HPDE6-E6E7 (cell line): Measurements from ENCODE around the gene NUDCD3.

Experiments used
- DNase-seq: peaks from one replicate; pipeline ENCODE4 v3.0.0; 2011; ENCODE audit warnings: missing footprints; ENCODE audit errors: extremely low spot score

NUDCD3 gene

DNA sequence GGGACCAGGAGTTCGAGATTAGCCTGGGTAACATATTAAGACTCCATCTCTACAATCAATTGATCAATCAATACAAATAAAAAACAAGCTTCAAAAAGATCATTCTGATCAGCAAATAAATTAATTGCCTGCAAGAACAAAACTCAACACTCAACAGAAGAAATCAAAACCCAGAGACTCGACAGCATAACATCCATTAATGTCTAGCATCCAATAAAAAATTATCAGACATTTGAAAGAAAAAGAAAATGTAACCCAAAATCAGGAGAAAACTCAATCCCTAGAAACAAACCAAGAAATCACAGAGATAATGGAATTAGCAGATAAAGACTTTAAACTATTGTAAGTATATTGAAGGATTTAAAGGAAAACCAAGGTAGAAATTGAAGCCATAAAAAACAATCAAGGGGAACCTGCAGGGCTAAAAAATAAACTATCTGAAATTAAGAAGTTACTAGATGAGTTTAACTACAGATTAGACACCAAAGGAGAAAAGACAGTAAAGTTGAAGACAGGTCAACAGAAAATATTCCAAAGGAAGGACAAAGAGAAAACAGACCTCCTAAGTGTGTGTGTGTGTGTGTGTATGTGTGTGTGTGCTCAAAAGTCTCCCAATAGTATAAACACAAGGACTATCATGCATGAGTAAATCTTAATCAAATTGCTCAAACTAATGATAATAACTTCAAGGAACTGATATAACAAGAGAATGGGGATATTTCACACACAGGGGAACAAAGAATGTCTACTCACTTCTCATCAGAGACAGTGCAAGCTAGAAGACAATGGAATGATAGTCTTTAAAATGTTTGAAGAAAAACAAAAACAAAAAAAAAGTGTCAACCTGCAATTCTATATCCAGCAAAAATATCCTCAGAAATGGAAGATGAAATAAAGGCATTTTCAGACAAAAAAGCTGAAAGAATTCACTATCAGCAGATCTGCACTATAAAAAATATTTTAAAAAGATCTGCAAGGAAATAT lies 7.7 kb downstream of the NUDCD3 start:
- no peak for DNase-seq

DNA sequence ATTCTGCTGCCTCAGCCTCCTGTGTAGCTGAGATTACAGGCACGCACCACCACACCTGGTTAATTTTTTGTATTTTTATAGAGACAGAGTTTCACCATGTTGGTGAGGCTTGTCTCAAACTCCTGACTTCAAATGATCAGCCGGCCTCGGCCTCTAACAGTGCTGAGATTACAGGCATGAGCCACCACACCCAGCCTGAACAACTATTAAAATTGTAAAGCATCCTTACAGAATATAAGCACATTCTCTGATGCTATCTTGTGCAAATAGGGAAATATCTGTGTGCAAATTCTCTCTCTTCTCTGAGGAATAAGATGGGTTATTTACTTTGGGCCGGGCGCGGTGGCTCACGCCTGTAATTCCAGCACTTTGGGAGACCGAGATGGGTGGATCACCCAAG lies 12.5 kb downstream of the NUDCD3 start:
- no peak for DNase-seq

DNA sequence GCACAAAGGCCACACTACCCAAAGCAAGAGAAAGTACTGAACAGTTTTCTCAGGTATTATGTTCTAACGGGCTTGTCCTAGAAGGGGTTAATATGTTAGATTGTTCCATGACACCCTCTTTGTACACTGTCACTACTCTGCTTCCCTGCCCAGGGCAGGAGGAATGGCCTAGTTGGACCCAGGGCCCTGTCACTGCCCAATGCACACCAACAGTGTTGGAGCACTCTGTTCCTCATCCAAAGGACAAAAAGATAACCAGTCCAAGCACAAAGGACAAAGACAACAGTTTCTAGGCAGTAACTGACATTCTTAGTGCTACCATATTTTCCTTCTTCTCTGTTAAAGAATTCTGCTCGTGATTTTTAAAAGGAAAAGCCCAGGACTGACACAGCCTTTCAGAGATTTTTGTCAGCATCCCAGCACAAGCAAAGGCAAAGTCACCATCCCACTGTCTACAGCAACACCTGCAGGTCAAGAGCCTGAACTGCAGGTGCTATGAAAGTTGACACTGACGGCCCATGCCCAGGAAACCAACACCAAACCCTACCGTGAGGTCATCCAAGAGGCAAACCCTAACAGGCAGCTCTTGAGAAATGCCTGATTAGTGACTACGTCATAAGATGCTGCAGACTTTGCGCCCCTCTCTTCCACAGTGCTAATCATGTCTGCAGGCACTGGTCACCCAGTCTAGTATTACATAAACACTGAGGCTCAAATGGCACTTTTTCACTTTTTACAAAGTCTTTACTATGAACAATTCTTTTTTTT lies 13.2 kb downstream of the NUDCD3 start:
- peak; percentile 78 for DNase-seq

DNA sequence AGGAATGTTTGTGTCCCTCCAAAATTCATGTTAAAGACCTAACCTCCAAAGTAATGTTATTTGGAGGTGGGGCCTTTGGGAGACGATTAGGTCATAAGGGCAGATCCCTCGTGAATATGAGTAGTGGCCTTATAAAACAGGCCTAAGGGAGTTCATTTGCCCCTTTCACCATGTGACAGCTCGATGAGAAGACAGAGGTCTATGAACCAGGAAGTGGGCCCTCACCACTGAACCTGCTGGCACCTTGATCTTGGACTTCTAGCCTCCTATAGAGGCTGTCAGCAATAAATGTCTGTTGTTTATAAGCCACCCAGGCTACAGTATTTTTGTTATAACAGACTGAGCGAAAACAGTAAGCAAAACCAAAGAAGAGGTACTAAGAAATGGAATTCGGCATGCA lies 14.1 kb downstream of the NUDCD3 start:
- DNase-seq: no peak

DNA sequence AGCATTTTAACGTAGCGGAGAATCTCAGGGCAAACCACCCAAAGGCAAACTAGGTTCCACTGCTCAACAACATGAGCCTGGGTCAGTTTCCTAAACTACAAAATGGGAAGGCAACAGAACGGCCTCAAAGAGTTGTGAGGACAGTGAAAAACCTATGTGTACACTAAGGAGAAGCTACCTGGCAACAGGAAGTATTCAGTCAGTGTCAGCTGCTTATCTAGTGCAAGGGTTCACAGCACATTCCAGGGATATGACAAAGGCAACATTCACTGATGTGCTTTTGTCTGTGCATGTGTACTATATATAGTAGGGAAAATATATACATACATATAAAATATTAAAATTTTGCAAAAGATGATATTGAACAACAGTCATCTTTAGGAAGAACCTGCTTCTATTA lies 17.2 kb downstream of the NUDCD3 start:
- DNase-seq: peak; percentile 75

DNA sequence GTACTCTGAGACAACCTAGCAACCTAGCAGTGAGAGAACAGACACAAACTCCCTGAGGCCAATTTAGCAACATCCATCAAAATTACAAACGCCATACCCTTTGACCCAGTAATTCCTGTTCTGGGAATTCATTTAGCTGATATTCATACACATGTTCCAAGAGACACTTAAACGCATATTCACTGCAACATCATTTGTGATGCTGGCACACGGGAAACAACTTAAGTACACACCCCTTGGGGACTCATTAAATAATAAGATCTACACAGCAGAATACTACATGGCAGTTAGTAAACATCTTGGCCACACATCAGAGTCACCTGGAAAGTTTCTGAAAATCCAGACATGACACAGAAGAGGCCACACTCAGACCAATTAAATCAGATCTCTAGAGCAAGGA lies 17.6 kb downstream of the NUDCD3 start:
- no peak for DNase-seq

DNA sequence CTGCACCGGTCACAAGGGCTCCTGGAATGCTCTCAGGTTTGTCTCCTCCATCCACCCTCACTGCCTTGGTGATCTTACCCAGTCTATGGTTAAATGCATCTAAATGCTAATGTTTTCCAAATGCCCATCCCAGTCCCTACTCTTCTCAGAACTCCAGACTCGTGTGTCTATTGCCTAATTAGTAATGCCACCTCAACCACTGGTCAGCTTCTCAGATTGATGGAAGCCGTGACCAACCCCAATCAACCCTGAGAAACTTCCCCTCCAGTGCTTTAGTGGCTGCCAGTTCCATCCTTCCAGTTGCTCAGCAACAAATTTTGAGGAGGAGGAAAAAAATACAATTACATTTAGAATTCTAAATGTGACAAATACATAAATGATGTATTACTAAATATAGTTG lies 18.6 kb downstream of the NUDCD3 start:
- no peak for DNase-seq

DNA sequence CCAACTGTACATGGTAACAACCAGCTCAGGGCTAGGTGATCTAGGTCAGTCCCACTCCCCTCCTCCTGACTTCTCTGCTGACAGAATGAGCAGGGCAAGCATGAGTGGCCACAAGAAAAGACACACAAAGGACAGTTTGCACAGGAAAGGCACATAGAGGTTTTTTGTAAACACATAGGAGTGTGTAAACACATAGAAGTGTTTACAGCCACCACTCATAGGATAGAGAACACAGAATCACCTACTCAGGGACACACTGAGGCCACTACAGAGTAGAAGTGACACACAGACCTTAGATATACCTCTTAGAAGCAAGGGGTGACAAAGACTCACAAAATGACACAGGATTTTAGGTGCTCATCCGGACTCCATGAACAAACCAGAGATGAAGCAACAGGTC lies 19.0 kb downstream of the NUDCD3 start:
- DNase-seq: no peak

DNA sequence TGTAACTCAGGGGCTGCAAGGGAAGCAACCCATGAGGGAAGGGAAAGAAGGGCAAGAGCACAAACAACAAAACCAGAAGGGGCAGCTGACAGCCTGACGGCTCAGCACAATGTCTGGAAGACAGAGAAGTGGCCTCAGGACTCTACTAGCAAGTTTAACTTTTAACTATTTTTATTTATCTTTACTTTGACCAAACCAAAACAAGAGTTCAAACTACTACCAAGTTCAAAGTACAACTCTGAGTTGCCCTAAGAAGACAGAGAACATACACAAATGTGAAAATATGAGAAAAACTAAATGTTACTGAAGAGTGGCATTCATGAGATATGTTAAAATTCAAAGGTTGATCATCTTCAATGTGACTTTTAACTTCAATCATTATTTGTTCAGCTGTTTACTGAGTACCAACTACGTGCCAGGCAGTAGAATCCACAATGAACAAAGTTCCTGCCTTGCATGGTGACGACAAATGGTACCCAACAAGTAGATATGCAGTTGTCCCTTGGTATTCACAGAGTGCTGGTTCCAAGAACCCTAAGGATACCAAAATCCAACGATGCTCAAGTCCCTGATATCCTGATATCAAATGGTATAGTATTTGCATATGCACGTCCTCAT lies 19.7 kb downstream of the NUDCD3 start:
- DNase-seq: no peak

DNA sequence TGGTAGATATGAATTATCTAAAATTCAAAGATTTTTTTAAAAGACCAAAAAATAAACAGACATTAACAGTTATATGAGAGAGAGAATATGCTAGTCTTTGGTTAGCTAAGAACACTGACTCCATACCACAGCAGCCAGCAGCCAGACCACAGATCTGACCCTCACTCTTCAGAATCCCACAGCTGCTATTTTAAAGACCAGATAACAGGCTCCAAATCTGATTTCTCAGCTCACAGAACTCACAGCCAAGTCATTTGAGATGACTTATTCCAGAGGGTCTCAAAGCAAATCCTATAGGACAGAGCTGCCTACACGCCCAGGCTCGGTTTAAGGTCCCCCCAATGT lies 20.4 kb downstream of the NUDCD3 start:
- DNase-seq: no peak

DNA sequence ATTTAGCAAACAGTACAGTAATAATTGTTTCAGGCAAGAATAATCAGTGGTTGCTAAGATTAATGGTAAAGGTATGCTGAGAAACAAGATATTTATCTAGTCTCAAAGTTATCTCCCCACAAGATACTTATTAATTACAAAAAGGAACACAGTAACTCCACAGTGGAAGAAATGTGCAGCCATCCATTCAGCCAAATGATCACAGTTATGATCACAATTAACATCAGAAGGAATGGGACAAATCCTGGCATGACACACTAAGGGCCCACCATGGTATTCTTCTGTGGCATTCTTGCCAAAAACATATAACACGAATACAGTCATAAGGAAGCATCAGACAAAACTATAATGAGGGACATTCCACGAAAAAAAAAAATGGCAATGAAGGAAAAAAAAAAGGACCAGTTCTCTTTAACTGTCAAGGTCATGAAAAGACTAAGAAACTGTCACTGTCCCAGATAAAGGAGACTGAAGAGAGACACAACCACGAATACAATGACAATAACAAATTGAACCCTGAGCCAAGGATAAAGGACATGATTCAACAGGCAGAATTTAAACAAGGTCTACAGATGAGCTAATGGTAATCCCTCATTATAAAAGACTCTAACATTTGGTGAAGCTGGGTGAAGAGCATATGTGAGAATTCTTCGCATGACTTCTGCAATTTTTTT lies 20.9 kb downstream of the NUDCD3 start:
- no peak for DNase-seq

DNA sequence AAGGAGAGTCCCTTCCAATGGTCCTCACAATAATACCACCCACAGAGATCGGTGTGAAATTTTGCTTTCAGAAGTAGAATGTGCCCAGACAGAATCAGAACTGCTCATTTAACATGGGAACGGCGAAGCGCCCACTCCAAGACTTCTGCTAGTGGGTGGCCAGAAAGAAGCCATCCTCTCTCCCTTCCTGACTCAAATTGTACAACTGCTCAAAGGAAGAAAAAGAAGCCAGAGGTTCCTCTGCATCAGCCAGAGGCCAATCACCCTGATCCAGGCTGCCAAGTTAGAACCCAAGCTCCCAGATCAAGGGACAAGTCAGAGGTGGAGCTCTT lies 23.3 kb downstream of the NUDCD3 start:
- DNase-seq: no peak

DNA sequence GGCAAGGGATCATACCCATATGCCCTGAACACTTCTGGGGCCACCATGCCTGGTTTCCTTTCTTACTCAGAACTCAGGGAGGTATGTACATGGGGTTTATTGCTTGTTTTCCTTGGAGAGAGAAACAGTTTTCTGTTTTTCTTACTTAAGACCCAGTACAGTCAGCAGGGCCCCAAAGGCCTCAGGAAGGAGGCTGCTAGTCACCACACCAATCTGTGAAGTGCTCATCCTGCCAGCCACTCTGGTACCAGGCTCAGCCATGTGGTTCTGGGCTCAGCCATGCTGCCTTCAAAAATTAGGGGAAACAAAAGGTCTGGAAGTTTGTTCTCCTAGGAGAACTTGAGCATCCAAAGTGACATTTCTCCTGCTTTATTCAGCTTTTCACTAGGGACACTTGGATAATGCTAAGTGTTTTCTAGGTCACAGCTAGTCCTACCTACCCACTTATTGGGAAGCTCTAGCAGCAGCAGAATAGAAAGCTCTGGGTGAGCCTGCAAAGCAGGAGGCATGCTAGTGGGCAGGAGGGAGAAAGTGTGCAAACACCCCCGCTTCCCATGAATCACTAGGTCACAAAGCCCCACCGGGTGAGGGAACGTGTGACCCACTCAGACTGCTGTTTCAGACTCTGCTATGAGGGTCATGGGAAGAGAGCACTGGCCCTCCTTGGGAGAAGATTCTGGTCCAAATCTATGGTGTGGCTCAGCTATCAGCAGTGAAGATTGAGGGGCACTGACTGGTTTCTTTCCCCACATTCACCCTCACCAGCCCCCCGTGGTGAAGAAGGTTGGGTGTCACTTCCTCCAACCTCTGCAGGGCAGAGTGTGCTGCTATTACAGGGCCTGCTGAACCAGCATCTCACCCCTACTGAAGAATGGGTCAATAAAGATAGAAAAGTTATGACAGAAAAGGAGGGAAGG lies 23.9 kb downstream of the NUDCD3 start:
- no peak for DNase-seq

DNA sequence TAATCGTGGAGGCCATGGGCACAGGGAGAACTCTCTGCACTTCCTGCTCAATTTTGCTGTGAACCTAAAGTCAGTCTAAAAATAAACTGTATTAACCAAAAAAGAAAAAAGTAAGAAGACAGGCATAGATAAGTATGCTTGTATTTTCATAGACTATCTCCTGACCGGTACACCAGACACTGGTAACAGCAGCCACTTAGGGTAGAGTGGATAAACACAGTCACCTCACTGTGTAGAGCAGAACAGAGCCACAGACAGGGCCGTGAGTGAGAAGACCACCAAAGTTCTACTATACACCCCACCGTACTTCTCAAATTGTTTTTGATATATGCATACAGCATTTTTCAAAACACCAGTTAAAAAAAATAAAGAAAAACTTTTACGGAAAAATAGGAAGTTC lies 25.0 kb downstream of the NUDCD3 start:
- DNase-seq: no peak

DNA sequence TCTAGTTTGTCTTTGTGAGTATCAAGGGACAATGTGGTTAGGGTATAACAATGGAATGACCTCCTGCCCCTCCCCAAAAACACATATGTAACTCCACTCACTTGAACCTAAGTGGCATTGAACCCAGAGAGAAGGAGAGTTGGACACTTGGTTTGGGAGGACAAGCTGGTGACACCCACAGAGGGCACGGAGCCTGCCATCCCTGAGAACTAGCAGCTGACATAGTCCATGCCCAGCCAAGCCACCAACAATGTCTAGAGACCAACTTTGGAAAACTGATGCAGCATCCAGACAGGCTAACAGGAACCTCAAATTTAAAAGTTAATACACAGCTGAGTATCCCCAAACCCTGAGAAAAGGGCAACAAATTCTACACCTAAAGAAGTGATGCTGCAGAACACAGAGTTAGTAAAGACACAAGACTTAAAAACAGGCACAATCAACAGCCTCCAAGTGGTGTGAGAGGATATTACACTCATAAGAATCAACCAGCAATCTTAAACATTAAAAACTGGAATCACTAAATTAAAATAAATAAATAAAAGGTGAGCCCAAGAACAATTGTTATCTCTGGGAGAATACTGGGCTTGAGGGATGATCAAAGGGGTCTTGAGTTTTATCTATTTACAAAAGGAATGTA lies 27.2 kb downstream of the NUDCD3 start:
- DNase-seq: no peak

DNA sequence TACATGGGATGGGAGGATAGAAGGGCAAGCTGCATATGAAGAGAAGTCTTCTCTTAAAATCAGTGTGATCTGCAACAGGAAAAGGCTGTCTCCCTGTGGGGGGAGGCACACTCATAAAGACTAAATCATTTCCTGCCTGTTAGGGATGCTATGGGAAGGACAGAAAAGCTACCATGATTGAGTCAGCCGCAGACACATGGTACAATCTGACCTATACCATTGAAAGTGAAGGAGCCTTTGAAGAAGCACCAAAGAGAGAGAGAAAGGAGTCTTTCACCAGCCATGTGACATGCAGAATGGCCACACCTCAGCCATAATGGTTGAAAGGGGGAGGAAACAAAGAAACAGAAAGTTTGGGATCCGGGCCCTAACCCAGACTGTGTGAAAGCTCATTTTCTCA lies 29.1 kb downstream of the NUDCD3 start:
- DNase-seq: no peak

DNA sequence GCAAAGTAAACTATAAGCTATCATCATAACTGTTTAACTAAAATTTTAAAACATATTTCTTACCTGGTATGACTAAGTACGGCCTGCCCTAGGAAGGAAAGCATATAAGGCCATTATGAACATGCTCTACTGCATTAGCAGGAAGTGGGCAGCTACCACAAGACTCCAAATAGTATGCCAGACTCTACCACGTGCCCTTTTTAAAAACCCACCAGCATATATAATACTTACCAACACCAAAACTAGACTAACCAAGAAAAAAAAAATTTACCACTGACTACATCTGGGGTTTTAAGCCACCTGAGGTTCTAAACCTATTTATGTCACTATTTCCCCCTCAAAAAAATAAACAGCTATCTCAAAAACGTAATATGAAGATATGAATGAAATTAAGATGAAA lies 30.1 kb downstream of the NUDCD3 start:
- DNase-seq: no peak

DNA sequence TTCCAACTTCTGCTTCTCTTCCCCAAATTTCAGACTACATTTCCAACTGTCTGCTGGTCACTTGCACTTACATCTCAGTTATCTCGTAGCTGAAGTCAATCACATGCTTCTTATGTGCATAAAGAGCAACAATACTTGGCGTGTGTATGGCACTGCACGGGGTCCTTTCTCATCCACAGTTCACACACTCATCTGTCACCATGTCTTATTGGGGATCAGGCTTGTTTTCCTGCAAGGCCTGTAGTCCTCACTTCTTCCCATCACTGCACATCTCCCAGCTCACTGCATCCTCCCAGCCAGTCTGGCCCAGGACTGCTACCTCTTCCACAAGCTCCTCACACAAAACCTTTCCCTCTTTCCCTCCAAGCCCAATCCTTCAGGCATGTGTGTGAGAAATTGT lies 35.3 kb downstream of the NUDCD3 start:
- DNase-seq: no peak

DNA sequence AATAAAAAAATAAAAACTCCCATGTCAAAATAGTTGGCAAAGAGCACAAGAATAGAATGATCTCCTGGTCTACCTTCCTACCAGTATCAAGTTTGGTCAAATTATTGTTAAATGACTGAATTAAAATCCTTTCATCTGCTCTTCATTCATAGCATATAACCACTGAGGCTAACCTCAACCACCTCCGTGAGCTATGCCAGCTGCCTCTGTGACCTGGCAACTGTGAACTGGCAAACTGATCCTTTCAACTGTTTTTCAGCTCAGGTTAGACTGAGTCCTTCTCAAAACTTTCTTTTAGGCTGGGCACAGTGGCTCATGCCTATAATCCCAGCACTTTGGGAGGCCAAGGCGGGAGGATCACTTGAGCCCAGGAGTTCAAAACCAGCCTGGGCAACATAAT lies 36.1 kb downstream of the NUDCD3 start:
- DNase-seq: no peak

DNA sequence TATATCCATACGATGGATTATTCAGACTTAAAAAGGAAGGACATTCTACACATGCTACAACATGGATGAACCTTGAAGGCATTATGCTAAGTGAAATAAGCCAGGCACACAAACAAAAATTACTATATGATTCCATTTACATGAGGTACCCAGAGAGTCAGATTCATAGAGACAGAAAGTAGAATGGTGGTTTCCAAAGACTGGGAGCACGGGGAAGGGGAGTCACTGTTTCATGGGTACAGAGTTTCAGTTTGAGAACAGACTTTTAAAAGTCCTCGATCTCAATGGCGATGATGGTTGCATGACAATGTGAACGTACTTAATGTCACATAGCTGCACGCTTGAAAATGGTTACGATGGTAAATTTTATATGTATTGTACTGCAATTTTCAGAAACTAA lies 39.3 kb downstream of the NUDCD3 start:
- no peak for DNase-seq

DNA sequence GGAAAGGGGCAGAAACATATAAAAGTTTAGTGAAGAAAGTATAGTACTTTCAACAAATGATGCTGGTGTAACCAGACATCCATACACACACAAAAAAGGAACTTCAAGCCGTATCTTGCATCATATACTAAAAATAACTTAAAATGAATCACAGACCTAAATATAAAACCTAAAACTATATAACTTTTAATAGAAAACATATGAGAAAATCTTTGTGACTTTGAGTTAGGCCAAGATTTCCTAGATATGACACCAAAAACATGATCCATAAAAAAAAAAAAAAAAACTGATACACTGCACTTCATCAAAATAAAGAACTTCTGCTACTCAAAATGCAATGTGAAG lies 40.9 kb downstream of the NUDCD3 start:
- no peak for DNase-seq
